ENCODE measurements around the gene MRPL57. TPM values are rescaled to one million over a fixed set of nuclear protein-coding genes. Genes with fewer than 3 reads are reported as not detected.
"Not testable (repeated sequence)": the region's sequence is repeated elsewhere in the genome, so short reads cannot be mapped to it uniquely, and the experiment has no call there.

Gene MRPL57
- total RNA-seq, 1 experiment from 2014 or later = 27.4 TPM

GRCh38 chr13:21176982-21177284, 475 bp downstream of the MRPL57 start:
- DNase-seq (ENCODE audit: low read depth) = no peak
- in situ Hi-C loops (cut with HindIII; ENCODE audit: low pct_unique_long_range_greater_than_20kb, low sequenced_read_pairs) = no loop called here

DNA sequence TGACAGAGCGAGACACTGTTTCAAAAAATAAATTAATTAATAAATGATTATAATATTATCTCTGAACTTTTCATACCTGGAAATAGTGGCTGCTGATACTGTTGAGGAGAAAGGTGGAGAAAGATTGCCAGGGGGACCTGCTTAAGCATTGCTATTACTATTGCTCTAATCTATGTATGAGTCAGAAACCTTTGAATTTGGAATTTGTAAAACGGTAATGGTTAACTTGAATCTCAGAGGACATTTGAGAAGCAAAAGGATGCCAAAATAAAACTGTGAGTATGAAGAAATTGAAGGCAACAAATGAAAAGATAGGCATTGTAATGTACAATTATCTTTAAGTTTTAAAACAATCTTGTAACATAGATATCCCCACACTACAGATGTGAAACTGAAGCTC, 5.2 kb downstream of the MRPL57 start:
- in situ Hi-C loops (cut with HindIII; ENCODE audit: low pct_unique_long_range_greater_than_20kb, low sequenced_read_pairs) = no loop called here
- DNase-seq (ENCODE audit: low read depth) = no peak

GRCh38 chr13:21186410-21186809, 10.0 kb downstream of the MRPL57 start:
- in situ Hi-C loops (cut with HindIII; ENCODE audit: low pct_unique_long_range_greater_than_20kb, low sequenced_read_pairs); DNase-seq (ENCODE audit: low read depth): not testable (repeated sequence)

DNA sequence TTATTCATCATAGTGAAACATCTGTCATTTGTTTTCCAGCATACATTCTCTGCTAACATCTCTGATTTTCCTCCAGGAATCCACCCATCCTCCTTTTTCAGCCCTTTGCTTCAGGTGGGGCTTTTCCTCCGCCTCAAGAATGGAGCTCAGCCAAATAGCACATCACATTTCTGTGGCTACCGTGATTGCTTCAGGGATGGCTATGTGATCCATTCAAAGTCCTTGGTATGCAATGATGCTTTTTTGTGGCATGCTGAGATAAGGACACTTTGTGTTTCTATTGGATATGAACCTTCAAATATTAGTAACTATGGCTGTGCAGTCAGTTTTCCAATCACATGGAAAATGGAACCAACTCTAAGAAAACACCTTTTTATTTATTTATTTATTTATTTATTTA, 18.3 kb downstream of the MRPL57 start:
- in situ Hi-C loops (cut with HindIII; ENCODE audit: low pct_unique_long_range_greater_than_20kb, low sequenced_read_pairs); DNase-seq (ENCODE audit: low read depth): not testable (repeated sequence)

GRCh38 chr13:21197606-21198225, 21.3 kb downstream of the MRPL57 start:
- DNase-seq (ENCODE audit: low read depth); in situ Hi-C loops (cut with HindIII; ENCODE audit: low pct_unique_long_range_greater_than_20kb, low sequenced_read_pairs): not testable (repeated sequence)

- in situ Hi-C loops (cut with HindIII; ENCODE audit: low pct_unique_long_range_greater_than_20kb, low sequenced_read_pairs); DNase-seq (ENCODE audit: low read depth): not testable (repeated sequence)
Measured at GRCh38 chr13:21198391-21198790, 21.9 kb downstream of the MRPL57 start.

- in situ Hi-C loops (cut with HindIII; ENCODE audit: low pct_unique_long_range_greater_than_20kb, low sequenced_read_pairs) = not testable (repeated sequence)
Measured at GRCh38 chr13:21201456-21202190, 25.2 kb downstream of the MRPL57 start.

DNA sequence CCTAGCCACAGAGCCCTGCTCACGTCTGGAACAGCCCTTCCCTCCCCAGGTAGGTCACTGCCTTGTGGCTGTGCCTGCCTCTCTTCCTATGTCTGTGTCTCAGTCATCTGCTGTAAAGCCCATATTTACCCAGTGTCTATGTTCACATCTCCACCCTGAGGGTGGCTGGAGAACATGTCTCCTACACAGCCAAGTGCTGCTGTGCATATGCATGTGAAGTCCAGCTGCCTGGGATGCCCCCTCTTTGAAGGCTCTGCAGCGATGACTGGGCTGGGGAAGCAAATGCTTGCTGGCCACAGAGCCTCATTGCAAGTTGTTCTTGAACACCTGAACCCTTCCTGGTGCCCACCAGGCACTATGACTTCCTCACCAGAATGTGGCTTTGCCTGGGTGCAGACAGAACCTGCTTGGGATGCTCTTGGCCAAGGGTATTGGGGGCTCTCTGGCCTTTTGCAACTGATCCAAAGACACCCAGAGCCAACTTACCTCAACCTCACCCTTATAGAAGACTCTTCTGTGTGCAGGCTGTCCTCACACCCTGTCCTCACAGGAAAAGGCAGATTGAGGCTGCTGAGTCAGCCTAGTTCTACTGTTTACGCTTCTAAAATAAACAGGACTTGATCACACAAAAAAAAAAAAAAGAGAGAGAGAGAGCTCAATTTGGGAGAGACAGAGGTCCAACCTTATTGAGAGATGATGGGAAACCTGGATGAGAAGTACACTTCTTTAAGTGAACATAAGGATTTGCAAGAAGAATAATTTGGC, 26.5 kb downstream of the MRPL57 start:
- in situ Hi-C loops (cut with HindIII; ENCODE audit: low pct_unique_long_range_greater_than_20kb, low sequenced_read_pairs) = no loop called here
- no peak for DNase-seq (ENCODE audit: low read depth)

More at GRCh38 chr13:21201456-21202190, 25.2 kb downstream of the MRPL57 start:
- not testable (repeated sequence) for DNase-seq (ENCODE audit: low read depth)

- no peak for DNase-seq (ENCODE audit: low read depth)
- in situ Hi-C loops (cut with HindIII; ENCODE audit: low pct_unique_long_range_greater_than_20kb, low sequenced_read_pairs) = no loop called here
Measured at GRCh38 chr13:21208652-21209154, 32.2 kb downstream of the MRPL57 start.

DNA sequence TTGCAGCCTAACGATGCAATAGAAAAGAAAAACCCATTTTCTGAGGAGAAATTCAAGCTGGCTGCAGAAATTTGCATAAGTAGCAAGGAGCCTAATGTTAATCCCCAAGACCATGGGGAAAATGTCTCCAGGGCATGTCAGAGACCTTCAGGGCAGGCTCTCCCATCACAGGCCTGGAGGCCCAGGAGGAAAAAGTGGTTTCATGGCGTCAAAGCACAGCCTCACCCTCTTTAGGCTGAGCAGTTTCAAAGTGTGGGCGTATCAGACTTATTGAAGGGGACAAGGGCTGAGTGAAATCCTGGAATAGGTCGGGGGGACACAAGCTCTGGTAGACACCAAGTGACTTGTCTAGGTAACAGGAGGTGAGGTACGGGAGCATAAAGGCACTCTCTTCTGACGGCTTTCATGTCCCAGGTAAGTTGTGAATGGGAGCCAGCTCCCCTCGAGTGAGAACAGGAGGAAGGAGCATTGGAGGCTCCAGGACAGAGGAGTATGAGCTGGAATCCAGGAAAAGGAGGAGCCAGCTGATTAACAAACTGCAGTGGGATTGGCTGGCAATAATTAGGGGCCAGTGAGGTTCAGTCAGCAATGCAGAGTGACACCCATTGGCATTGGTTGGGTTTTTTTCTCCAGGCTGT, 35.8 kb downstream of the MRPL57 start:
- no peak for DNase-seq (ENCODE audit: low read depth)
- in situ Hi-C loops (cut with HindIII; ENCODE audit: low pct_unique_long_range_greater_than_20kb, low sequenced_read_pairs) = no loop called here

DNA sequence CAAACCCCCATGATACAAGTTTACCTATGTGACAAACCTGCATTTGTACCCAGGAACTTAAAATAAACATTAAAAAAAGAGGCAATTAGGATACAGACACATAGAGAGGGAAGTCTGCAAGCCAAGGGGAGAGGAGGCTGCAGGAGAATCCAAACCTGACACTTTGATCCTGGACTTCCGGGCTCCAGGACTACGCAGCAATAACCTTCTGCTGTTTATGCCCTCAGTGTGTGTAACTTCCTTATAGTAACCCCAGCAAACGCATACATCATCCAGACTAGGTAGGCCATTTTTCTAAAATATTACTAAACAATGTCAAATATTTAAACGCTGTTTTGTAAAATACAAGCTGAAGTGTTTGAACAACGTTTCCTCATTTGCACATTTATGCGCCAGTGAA, 39.0 kb downstream of the MRPL57 start:
- in situ Hi-C loops (cut with HindIII; ENCODE audit: low pct_unique_long_range_greater_than_20kb, low sequenced_read_pairs); DNase-seq (ENCODE audit: low read depth): not testable (repeated sequence)

DNA sequence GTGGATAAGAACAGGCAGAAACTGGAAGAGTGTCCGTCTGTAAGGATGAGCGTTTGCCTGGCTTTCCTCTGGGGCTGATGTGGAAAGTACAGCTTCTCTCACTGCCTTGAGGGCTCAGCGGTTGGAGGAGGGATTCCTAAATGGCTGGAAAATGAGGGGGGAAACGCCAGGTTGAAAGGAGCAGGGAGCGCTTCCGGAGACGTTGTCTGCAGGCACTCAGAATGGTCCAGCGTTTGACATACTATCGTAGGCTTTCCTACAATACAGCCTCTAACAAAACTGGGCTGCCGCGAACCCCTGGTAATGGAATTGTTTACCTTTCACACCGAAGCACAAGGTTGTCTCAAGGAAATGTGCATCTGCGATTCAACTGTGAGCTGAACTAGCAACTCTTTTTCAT, 39.9 kb downstream of the MRPL57 start:
- in situ Hi-C loops (cut with HindIII; ENCODE audit: low pct_unique_long_range_greater_than_20kb, low sequenced_read_pairs) = no loop called here

DNA sequence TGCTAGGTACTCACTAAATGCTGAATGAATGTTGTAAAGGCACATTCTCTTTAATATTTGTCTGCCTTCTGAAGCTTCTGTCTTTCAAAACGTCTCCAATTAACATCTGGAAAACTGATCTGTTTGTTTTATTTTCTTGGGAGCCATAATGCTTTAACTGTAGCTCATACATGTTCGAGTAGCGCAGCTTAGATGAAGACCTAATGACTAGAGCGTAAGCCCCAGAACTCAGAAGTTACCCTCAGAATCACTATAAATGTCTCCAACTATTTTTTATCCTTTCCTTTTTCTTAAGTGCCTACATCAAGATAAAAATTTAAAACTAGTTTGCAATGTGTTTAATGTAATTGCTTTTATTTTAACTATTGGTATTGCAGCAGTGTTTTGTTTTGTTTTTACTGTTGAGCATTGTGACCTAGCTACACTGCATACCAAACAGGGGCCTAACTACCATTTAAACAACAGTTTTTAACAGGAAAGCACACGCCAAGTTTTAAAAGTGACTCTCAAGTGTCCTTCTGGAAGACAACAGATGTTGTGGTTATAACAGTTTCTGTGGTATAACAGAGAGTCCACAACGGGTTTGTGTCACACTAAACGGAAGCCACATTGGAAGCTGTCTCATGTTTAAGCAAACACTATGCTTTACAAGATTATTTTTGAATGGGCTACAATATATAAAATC, 42.0 kb downstream of the MRPL57 start:
- DNase-seq (ENCODE audit: low read depth) = no peak

More for the DNA sequence above, 39.9 kb downstream of the MRPL57 start:
- no peak for DNase-seq (ENCODE audit: low read depth)

DNA sequence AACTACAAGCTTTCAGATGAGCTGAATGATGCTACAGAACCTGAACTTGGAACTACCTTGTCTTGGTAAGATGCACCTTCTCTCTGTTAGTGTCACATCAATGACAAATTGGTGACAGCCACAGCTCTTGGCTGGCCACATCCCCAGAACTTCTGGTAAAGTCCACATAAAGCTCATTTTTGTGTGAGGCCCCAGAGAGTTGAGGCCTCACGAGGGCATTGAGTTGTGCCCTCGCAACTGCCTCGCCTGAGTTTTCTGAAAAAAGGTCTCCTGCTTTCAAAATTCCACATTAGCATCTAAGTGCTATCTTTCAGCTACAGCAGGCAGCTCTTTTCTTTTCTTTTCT, 42.6 kb downstream of the MRPL57 start:
- DNase-seq (ENCODE audit: low read depth) = no peak
- in situ Hi-C loops (cut with HindIII; ENCODE audit: low pct_unique_long_range_greater_than_20kb, low sequenced_read_pairs) = no loop called here

More for the DNA sequence above, 42.0 kb downstream of the MRPL57 start:
- in situ Hi-C loops (cut with HindIII; ENCODE audit: low pct_unique_long_range_greater_than_20kb, low sequenced_read_pairs) = no loop called here

- DNase-seq (ENCODE audit: low read depth); in situ Hi-C loops (cut with HindIII; ENCODE audit: low pct_unique_long_range_greater_than_20kb, low sequenced_read_pairs): not testable (repeated sequence)
Measured at GRCh38 chr13:21219716-21220115, 43.3 kb downstream of the MRPL57 start.

- no peak for DNase-seq (ENCODE audit: low read depth)
- in situ Hi-C loops (cut with HindIII; ENCODE audit: low pct_unique_long_range_greater_than_20kb, low sequenced_read_pairs) = no loop called here
Measured at GRCh38 chr13:21221268-21221667, 44.8 kb downstream of the MRPL57 start.

GRCh38 chr13:21225082-21225481, 48.6 kb downstream of the MRPL57 start:
- DNase-seq (ENCODE audit: low read depth) = no peak
- in situ Hi-C loops (cut with HindIII; ENCODE audit: low pct_unique_long_range_greater_than_20kb, low sequenced_read_pairs) = no loop called here

Data from Caki2 (cell line).